HUDEP-2 (cell line): ENCODE results near the gene ARHGEF7.

ENCODE experiments used
- DNase-seq, 76 experiments: peaks; one replicate each; lab custom pipeline; 2025; ENCODE audit not compliant: unreplicated experiment in 76 of 76; lab: John Stamatoyannopoulos, UW

The ARHGEF7 gene

DNA sequence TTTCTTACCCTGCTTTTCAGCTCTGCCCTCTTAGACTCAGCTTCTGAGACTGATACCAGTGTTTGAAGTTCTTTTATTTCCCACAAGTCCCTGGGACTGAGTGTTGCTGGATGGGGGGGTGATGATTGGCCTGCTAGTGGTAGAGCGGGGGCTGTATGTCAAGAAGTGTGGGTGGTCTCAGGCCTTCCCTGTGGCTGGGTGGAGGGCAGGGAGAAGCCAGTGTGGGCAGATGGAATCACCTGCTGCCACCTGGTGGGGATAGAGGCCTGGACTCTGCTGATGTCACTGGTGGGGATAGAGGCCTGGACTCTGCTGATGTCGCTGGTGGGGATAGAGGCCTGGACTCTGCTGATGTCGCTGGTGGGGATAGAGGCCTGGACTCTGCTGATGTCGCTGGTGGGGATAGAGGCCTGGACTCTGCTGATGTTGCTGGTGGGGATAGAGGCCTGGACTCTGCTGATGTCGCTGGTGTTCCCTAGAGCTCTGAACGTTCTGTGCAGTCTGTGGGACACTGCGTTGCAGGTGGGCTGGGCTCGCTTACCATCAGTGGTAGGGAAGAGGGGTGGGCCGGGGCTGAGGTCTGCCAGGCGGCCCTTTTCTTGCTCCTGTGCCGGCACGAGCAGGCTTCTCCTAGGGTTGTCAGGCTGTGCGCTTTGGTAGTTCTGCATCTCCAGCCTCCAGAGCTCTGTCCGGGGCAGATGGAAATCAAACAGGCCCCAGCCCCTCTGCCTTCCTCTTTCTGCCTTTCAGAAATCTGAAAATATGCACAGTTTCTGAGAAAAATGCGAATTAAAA is 101.3 kb downstream of the ARHGEF7 start:
- peak in 16 of 76 experiments; percentile 1 to 24 (median 6) for DNase-seq

DNA sequence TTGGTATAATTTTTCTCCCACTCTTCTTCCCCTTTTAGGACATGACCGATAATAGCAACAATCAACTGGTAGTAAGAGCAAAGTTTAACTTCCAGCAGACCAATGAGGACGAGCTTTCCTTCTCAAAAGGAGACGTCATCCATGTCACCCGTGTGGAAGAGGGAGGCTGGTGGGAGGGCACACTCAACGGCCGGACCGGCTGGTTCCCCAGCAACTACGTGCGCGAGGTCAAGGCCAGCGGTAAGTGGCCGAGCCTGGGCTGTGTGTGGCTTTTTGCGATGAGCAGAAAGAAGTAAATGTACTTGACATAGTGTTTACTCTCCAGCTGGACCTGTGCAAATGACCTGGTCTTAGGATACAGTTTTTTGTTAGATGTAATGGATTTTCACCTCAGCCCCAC is 102.5 kb downstream of the ARHGEF7 start:
- DNase-seq = no peak

DNA sequence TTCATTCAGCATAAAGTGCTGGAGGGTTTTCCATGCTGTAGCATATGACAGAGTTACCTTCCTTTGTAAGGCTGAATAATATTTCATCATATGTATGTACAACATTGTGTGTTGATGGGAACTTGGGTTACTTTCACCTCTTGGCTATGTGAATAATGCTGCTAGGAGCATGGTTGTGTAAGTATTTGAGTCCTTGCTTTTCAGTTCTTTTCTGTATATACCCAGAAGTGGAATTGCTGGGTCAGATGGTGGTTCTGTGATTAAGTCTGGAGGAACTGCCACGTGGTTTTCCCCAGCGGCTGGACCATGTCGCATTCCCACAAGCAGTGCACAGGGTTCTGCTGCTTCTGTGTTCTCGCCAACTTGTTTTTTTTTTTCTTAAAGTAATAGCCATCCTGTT is 104.2 kb downstream of the ARHGEF7 start:
- DNase-seq = no peak

DNA sequence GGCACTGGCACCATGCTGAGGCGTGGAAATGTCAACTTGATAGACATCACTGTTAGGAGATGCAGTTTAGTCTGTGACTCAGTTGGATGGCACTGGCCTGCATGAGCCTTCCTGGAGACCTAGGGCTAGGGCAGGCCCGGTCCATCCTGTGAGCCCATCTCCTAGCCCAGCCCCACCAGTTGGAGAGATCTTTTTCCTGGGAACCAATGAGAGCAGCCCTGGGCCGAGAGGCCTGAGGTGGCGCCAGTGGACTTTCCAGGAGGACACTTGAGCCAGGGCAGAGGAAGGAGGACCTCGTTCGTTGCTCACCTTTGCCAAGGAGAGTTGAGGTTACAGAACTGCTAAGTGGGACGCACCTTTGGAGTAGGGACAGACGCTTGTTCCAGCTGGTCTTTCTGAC is 104.8 kb downstream of the ARHGEF7 start:
- DNase-seq = no peak

DNA sequence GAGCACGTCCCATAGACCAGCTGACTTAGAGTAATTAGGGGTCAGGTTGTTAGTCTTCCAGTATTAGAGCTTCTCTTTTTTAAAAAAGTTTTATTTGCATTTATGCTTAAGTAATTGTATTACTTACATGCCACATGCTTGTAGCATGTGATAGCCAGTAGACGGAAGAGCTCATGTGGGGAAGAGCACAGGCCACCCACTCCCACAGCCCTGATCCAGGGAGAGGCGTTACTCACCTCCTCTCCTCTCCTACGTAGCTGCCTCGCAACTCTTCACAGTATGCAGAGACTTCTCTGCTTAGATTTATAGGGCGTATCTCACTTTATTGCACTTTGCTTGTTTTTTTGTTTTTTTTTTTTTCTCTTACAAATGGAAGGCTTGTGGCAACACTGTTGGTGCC is 110.1 kb downstream of the ARHGEF7 start:
- no peak for DNase-seq

DNA sequence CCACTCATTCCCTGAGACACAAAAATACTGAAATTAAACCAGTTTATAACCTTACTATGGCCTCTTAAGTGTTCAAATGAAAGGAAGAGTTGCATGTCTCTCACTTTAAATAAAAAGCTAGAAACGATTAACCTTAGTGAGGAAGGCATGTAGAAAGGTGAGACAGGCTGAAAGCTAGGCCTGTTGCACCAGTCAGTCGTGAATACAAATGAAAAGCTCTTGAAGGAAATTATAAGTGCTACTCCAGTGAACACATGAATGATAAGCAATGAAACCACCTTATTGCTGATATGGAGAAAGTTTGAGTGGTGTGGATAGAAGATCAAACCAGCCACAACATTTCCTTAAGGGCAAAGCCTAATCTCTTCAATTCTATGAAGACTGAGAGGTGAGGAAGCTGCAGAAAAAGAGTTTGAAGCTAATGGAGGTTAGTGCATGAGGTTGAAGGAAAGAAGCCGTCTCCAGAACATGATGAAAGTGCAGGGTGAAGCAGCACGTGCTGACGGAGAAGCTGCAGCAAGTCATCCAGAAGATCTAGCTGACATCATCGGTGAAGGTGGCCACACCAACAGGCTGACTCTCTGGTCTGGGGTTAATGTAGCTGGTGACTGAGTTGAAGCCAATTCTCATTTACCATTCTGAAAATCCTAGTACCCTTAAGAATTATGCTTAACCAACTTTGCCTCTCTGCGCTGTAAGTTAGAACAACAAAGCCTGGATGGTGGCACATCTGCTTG is 110.9 kb downstream of the ARHGEF7 start:
- no peak for DNase-seq

DNA sequence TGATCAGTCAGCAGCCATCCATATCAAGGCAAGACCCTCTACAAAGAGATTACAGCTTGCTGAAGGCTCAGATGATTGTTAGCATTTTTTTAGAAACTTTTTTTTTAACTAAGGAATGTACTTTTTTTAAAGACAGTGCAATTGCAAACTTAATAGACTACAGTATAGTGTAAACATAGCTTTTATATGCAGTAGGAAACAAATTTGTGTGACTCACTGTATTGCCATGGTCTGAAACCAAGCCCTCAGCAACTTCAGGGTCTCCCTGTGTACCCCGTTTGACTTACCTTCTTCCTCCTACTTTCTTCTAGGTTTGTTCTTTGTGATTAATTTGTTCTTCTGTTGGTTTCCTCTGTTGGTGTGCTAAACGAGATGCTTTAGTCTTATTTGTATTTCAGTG is 112.3 kb downstream of the ARHGEF7 start:
- no peak for DNase-seq

DNA sequence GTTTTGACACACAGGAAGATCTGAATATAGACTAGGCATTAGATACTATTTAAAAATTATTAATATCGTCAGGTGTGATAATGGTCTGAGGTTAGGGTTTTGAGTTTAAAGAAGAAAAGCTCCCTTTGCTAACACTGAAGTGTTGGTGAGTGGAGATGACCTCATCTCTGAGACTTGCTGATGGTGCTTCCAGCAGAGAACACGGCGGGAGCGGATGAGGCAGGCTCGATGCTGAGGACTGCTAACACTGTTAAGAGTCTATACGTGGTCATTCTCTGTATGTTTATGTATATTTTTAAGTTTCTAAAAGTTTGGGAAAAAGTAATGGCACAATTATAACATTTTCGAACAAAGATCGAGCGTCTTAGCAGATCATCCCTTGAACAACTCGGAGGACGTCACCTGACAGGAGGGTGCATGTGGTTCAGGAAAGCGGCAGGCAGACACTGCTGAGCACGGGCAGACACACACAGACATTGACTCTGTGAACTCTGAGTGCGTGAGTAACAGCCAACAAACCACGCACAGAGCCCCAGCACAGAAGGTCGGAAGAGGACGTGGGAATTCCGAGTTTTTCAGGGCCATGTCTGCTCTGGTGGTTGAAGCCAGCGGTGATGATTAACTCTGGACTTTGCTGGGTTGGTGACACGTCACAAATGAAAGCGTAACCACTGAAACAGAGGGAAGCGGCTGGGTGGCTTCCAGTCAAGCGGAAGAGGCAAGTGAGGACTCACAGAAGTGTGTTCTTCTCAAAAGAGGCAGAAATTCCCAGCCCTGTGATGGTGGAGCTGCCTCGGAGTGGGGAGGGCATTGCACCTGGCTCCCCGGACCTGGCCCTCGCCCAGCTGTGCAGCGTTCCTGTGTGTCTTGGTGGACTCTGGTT is 113.4 kb downstream of the ARHGEF7 start:
- no peak for DNase-seq

DNA sequence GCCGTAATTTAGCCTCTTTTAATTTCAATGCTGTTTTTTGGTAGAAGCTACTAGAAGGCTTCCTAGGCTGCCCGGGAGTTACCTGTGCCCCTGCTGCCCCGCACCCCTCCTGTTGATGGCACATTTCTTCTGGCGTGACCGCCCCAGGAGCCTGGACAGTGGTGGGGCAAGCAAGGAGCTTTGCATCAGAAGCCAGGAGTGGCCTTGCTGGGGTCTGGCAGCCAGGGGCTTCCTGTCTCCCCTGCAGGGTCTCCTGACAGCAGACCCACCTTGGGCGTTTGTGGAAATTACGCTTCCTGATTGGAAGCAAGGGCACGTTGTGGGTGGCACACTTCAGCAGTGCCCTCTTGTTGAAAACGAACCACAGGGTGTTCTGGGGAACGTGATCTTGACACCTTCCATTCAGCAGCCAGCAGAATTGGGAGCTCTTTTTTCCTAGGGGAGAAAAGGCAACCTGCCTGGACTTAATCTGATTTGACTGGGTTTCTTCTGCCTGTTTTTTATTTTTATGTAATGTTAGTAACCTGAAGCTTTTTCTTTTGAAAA is 115.3 kb downstream of the ARHGEF7 start:
- DNase-seq = no peak

DNA sequence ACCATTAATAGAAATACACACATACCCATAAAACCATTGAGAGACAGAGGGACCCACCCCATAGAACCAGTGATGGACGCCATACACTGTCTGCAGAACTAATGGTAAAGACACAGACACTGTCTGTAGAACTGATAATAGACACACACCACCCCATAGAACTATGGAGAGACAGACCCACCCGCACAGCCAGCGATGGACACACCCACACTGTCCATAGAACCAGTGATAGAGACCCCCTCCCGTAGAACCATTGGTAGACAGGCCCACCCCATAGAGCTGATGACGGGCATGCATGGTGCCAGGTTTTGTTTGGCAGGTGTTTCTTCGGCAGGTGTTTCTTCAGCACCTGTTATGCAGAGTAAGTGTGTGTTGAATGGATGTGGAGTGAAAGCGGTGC is 117.1 kb downstream of the ARHGEF7 start:
- no peak for DNase-seq

DNA sequence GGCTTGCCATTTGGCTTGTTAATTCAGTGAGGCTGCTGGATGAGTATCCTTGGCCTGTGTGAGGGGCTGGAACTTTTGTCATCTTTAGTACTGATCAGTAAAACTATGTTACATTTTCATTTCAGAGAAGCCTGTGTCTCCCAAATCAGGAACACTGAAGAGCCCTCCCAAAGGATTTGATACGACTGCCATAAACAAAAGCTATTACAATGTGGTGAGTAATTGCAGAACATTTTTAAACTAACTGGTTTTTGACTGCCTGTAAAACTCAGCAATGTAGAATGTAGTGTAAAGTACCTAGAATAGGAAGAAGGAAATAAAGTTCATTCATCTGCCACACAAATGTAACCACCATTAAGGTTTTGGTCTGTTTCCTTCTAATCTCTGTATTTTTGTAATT is 118.0 kb downstream of the ARHGEF7 start:
- no peak for DNase-seq

DNA sequence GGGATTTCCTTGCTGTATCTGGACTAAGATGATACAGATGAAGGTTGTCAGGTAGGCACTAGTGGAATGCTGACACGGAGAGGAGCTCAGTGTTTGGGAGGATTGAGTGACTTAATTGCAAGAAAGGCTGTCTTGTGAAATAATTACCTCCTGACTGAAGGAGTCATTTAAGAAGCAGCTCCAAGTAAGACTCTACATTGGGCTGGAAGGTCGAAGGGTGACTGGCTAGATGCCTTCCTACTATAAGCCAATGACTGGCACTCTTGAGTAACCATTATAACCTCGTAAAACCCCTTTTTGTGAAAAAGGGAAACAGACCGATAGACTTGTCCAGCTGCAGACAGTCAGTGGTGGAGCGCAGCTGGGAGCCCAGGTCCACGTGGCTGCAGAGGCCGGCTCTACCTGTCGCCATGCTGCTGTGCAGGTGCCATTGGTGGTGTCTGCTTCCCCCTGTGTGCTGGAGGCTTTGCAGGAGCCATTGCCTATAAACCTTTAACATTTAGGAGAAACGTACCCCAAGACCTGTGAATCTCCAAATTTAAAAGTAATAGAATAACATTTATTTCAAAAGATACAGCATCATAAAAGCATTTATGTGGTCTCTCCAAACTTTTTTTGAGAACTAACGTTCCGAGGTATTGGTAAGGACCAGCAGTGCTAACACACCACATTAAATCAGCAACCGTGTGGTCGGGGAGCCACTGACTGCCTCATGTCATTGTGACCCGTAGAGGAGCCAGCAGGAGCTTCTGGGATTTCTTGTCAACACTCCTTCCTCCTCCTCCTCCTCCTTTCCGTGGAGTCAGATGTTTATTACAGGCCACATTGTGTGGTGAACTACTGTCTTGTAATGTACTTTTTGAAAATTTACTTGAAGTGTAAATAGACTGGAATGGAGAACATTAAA is 124.9 kb downstream of the ARHGEF7 start:
- DNase-seq = no peak

DNA sequence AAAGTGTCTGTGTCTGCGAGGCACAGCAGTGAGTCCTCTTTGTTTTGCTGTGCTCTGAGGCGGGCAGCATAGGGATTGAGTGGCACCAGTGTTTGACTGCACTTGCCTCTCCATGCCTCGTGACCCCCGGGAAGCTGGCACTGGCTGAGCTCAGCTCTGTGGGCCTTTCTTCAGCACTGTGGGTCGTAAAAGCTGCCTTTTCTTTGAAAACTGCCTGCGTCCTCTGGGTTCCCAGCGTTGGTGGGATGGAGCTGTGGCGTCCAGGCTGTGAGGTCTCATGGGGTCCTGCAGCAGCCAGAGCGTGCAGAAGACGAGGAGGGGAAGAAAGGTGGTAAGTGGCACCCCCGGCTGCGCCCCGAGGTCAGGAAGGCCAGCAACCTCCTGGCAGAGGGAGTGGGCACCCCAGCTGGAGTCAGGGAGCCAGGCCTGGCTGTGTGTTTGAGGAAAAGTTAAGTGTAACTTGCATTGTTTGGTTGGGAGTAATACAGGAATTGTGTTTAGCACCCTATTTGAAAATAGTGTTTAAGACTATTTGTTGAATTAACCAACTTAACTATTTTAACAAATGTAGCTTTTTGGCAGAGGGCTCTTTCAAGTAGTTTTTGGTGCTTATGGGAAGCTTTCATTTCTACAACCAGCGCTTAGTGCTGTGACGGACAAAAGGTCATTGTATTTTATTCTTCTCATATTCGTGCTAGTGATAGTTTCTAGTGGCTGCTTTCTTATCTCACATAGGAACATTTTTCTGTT is 126.1 kb downstream of the ARHGEF7 start:
- no peak for DNase-seq

DNA sequence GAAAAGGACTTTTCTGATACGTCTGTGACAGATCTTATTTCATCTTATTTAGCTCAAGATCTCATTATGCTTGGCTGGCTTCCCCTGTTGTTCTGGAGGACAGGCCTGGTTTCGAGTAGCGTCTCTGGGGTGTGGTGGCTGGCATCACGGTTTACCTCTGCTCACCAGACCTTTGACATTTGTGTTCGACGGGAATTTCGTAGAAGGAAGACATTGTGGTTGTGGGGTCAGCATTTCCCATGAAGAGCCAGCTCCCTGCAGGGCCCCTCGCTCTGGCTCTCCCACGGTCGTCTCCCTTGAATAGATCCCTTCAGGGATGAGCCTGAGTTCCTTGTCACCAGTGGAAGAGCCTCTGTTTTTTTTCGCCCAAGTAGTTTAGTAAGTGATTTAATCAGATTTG is 126.8 kb downstream of the ARHGEF7 start:
- no peak for DNase-seq

DNA sequence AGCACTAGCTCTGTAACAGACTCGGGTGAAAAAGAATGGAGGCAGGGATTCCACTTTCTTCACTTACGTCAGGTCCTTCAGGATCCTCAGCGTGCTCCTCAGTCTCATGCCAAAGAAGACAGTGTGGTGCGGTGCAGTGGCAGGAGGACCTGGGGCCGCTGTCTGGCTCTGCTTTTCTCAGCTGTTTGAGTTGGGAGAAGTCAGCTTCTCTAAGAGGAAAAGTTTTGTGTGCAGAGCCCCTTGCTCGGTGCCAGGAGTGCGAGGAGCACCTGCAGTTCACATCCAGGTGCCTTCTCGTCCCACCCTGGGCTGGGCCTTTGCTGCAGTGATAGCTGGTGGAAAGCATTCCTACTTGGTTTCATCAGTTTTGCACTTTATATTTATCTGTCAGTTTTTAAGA is 127.5 kb downstream of the ARHGEF7 start:
- DNase-seq = no peak

DNA sequence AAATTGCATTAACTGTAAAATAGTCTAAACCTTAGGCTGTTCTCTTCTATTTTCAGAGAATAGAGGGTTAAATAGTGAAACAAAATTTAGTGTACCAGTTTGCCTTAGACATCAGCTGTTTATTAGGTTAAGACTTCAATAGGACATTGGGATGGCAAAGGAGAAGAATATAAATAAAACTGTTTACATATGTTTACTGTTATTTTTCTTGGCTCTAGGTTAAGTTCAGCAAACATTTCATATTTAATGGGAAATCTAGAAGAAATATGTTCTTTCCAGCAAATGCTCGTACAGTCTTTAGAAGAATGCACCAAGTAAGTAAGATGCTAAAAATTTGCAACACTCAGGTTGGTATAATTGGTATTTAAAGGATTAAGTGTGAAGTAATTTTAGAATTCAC is 128.9 kb downstream of the ARHGEF7 start:
- no peak for DNase-seq

DNA sequence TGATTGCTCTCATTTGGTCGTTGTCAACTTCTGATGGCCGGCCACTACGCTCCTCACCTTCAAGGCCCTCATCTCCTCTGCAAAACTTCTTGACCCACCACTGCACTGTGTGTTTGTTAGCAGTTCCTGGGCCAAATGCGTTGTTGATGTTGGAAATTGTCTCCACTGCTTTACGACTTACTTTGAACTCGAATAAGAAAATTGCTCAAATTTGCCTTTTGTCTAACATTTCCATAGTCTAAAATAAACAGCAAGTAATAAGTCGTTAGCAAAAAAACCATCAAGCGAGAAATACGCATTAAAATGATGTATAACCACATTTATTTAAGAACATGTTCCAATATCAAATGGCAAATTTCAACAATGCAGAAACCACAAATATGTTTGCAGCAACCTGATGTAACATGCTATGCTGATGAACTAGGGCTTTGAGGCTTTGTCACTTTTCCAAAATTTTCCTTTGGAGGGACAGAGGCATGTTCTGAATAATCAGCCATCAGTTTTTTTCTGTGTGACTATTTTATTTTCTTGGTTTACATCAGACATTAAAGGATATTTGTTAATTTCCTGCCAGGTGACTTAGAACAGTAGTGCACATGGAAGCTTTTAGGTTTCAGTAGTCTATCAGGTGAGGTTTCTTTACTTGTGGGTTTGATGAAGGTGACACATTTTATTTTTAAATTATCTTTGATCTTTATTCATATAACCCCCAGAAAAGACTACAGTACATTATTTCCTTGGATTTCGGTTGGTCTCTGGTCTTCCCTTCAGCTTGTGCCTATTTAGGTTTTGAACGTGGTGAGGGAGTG is 130.7 kb downstream of the ARHGEF7 start:
- no peak for DNase-seq

DNA sequence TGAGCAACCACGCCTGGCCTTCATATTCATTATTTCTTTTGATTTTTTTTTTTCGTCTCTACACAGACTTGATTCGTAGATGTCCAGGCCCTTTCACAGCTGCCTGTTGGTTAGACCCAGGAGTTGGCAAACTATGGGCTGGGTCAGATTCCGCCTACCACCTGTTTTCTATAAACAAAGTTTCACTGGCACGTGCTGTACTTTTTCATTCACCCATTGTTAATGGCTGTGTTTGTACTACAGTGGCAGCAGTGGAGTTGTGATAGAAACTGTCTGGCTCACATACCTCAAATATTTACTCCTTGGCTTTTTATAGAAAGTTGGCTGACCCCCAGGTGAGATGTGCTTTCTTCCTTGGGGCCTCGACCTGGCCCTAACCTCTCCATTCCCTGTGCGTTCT is 132.4 kb downstream of the ARHGEF7 start:
- no peak for DNase-seq
